ENCODE measurements around the gene TH. TPM values are rescaled to one million over a fixed set of nuclear protein-coding genes. Genes with fewer than 3 reads are reported as not detected.
A peak's percentile ranks its signal among the peaks of the same experiment; 100 is the strongest.

The TH gene
- total RNA-seq, 2 donors from 2014 or later: not detected

DNA sequence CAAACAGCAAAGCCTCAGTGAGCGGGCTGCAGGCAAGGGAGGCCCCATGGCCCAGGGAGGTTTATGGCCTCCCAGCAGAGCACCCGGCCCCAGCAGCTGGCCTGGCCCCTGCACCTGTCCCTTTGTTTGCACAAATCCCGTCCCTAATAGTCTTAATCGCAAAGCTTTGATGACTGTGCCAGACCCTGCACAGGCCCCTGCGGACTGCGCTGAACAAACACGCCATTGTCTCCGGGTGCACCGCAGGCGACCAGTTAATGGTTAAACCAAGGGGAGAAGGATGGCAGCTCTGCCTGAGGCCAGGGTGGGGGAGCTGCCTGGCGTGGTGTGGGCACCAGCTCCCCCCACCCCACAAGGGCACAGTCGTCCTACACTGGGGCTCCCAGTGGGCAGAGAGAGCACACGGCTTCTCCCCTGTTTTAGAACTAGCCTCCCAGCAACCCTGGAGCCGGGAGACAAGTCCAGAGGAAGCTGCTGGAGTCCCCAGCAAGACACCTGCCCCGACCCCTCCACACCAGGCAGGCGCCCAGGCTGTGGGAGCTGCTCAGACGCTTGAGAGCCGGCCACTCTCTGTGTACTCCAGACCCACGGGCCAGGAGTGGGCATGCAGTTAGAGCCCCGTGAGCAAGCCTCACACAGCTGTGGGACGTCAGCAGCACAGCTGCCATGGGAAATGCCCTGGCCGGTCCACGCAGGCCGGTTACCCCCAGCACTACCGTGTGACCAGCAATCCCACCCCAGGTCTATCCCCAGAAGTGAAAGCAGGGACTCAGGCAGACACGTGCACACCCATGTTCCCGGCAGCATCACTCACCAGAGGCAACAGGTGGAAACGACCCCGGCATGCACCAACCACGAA lies 39.7 kb upstream of the TH start:
- Mint-ChIP-seq H3K9me3 (no peaks in the 10 kb centered on the region), H3K27ac (no peak overlapping the region)
- ATAC-seq: no peak

DNA sequence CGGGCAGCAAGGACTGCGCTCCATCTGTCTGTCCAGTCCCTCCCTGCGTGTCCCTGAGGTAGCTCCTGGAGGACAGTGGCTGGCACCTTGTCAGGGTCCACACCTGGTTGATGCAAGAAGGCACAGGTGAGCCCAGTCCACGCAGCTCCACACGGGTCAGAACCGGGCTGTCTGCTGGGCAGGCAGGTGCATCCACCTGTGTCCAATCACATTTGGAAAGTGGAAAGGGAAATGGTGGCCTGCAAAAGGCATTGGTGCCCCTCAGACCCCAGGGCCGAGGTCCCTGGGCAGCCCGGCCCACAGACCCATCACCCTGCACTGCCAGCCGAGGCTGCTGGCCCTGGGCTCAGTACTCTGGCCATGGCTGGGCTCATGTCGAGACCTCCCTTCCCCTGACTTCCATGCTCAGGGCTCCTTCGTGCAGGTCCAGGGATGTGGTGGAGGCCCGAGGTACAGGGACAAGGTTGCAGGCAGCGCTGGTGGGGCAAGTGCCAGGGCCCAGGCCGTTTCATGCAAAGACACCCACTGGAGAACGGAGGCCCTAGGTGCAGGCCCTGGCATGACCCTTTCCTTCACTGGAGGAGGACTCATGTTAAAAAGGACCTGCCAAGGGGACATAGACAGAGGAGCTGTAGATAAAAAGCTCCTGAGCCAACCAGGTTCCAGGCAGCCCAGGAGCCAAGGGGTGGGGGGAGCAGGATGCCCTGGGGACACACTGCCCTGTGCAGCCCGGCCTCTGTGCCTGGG lies 38.9 kb upstream of the TH start:
- ATAC-seq (no peak), DNase-seq (ENCODE audit: low spot score in 2 of 2) (peak; percentile 1 to 49)
- H3K36me3 Mint-ChIP-seq: no peaks in the 10 kb centered on the region
- no peak overlapping the region for H3K27ac Mint-ChIP-seq
- H3K9me3 Mint-ChIP-seq: no peaks in the 10 kb centered on the region

More for the DNA sequence above, 39.7 kb upstream of the TH start:
- peak; percentile 1 to 21 for DNase-seq (ENCODE audit: low spot score in 2 of 2)
- H3K36me3 Mint-ChIP-seq: no peaks in the 10 kb centered on the region

DNA sequence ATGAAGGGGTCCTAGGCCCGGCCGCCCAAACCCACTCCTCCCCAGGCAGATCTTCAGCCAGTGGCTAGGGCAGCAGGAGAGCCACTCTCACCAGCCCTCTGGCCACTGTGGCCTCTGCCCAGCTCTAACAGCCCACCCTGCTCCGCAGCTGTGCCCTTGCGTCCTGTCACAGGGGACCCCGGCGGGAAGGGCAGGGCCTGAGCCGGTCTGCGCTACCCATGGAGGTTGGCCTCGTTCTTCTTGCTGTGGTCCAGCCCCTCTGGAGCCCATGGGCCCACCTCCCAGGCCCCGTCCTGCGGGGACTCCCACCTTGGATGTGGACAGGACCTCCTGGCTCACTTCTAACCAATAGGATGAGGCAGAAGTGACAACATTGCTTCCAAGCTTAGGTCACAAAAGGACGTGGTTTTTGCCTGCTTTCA lies 38.3 kb upstream of the TH start:
- no peak overlapping the region for H3K27ac Mint-ChIP-seq
- peak; percentile 1 to 47 for DNase-seq (ENCODE audit: low spot score in 2 of 2)
- H3K9me3 Mint-ChIP-seq: no peaks in the 10 kb centered on the region
- no peak for ATAC-seq
- no peaks in the 10 kb centered on the region for H3K36me3 Mint-ChIP-seq

DNA sequence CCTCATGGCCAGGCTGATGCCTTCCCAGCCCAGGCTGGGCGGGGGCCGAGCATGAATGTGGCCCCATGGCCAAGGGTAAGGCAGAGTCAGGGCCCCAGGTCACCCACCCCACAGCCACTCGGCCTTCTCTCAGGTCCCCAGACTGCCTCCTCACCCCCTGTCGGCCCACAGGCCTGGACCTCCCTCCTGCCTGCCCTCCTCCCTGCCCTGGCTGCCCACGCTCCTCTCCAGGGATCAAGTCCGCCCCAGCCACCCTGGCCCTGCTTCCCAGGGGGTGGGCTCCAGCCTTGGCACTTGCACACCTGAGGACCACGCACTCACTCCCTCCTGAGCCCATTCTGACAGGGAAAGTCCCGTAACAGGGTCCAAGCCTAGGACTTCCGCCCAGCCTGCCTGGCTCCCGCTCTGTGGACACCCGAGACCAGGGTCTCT lies 37.8 kb upstream of the TH start:
- ATAC-seq (no peak), DNase-seq (ENCODE audit: low spot score in 2 of 2) (peak; percentile 1 to 47)
- Mint-ChIP-seq H3K36me3 (no peaks in the 10 kb centered on the region), H3K9me3 (no peaks in the 10 kb centered on the region), H3K27ac (no peak overlapping the region)

DNA sequence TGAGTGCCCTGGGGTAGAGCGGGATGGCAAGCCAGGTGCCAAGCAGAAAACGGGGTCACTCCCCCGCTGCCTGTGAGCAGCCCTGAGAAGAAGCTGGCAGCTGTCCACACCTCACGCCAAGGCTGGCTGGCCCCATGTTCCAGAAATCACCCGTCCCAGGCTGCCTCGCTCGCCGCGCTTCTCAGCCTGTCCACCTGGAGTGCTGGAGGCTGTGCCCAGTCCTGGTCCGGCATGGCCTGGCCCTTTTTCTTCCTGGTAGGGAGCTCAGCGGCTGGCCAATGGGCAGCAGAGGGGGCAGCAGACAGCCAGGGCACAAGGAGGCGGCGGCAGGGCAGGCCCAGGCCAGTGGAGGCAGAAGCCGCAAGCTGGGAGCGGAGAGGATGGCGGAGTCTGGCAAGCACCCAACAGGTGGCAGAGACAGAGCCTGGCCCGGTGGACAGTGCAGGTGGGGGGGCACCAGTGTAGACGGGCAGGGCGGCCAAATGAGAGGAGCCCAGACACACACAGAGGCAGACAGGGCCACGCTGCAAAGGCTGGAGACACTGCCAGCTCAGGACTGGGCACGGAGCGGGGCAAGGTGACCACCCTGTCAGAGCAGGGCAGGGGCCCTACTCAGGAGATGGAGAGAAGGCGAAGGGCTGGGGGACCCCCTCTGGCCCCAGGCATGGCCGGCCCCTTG lies 37.2 kb upstream of the TH start:
- peak; percentile 1 to 49 for DNase-seq (ENCODE audit: low spot score in 2 of 2)
- ATAC-seq: no peak
- Mint-ChIP-seq H3K27ac (no peak overlapping the region), H3K36me3 (no peaks in the 10 kb centered on the region), H3K9me3 (no peaks in the 10 kb centered on the region)

DNA sequence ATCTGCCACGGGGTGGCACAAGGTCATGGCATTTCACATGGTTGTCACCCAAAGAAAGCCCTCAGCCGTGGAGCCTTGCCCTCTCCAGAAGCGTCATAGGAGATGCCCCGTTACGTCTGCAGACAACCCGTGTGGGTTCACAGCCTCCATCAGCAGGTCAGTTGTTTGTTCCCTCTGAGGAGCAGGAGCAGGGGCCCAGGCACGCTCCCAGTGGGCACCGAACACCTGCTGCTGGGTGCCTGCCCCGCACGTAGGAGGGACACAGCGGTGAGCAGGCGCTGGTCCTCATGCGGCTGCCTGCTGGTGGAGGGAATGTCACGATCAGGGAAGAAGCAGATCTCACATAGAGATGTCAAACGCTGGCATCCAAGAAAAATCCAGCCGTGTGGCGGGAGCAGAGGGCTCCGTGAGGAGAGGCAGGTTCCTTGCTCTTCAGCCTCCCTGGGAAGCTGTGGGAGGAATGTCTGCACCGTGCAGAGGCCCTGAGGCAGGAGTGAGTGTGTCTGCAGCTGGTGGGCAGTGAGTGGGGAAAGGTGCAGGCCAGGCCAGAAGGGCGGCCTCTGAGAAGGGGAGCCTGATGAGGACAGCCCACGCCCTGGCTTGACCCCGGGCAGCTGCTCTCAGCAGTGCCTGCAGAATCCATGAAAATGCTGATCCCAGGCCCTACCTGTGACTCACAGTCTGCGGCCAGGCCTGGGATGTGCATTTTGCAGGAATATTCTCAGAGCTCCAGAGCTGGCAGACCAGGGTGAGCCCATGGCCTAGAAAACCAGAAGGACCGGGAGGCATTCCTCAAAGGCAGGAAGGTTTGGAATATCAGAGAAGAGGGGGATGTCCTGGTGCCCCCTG lies 36.4 kb upstream of the TH start:
- ATAC-seq (no peak), DNase-seq (ENCODE audit: low spot score in 2 of 2) (peak; percentile 1 to 48)
- Mint-ChIP-seq H3K27ac (no peak overlapping the region), H3K9me3 (no peaks in the 10 kb centered on the region), H3K36me3 (no peaks in the 10 kb centered on the region)

DNA sequence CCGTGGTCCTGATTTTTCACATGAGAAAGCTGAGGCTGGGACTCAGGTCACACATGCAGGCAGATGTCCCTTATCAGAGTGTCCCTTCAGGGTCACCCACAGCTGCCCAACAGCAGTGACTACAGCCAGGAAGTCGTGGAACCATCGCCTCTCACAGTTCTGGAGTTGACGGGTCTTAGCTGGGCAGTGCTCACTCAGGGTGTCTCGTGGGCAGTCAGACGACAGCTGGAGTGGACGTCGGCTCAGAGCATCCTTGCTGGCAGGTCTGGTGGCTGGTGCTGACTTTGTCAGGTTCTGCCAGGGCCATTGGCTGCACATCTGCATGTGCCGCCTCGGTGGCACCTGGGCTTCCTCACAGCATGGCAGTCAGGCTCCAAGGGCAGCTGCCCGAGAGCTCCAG lies 35.6 kb upstream of the TH start:
- Mint-ChIP-seq H3K36me3 (no peaks in the 10 kb centered on the region), H3K27ac (no peak overlapping the region), H3K9me3 (no peaks in the 10 kb centered on the region)
- no peak for ATAC-seq
- DNase-seq (ENCODE audit: low spot score in 2 of 2): peak in 1 of 2 donors; percentile 41

DNA sequence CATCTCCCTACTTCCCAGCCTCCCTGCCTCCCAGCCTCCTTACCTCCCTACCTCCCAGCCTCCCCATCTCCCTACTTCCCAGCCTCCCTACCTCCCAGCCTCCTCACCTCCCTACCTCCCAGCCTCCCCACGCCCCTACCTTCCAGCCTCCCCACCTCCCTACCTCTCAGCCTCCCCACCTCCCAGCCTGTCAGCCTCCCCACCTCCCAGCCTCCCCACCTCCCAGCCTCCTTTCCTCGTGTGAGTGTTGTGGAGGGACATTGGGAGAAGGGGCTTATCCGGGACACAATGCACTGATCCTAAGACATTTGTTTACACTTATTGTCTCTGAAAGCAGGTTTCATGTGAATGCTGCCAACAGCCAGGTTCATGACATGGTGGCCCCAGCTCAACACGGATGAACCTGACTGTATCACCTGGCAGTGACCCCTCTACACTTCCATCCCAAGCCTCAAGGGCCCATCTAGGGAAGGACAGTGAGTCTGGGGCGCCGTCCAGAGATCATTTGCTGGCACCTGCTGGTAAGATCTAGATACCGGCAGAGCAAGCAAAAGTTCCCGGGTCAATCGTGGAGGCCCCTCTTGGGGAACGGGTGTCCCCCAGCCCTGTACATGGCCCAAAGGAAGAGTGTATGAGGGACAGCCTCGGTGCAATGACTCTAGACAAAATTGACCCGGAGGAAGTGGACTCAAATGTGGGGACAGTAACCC lies 34.5 kb upstream of the TH start:
- no peak overlapping the region for H3K27ac Mint-ChIP-seq
- peaks cover 0 to under 1% of the 10 kb centered on the region in 2 donors for H3K9me3 Mint-ChIP-seq
- ATAC-seq (no peak), DNase-seq (ENCODE audit: low spot score in 2 of 2) (peak in 1 of 2 donors; percentile 37)
- no peaks in the 10 kb centered on the region for H3K36me3 Mint-ChIP-seq

DNA sequence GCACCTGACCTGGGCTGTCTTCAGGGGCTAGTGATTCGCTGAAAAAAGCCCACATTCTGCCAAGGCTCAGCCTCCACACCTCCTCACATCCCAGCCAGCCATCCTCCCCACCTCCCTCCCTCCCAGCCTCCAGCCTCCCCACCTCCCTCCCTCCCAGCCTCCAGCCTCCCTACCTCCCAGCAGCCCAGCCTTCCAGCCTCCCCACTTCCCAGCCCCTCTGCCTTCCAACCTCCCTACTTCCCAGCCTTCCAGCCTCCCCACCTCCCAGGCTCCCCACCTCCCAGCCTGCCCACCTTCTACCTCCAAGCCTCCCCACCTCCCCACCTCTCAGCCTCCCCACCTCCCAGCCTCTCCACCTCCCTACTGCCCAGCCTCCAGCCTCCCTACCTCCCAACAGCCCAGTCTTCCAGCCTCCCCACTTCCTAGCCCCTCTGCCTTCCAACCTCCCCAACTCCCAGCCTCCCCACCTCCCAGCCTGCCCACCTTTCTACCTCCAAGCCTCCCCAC lies 33.7 kb upstream of the TH start:
- no peak overlapping the region for H3K27ac Mint-ChIP-seq
- no peak for DNase-seq (ENCODE audit: low spot score in 2 of 2)
- no peak for ATAC-seq
- no peaks in the 10 kb centered on the region for H3K36me3 Mint-ChIP-seq
- H3K9me3 Mint-ChIP-seq: peaks cover 0 to 7% of the 10 kb centered on the region in 2 donors

DNA sequence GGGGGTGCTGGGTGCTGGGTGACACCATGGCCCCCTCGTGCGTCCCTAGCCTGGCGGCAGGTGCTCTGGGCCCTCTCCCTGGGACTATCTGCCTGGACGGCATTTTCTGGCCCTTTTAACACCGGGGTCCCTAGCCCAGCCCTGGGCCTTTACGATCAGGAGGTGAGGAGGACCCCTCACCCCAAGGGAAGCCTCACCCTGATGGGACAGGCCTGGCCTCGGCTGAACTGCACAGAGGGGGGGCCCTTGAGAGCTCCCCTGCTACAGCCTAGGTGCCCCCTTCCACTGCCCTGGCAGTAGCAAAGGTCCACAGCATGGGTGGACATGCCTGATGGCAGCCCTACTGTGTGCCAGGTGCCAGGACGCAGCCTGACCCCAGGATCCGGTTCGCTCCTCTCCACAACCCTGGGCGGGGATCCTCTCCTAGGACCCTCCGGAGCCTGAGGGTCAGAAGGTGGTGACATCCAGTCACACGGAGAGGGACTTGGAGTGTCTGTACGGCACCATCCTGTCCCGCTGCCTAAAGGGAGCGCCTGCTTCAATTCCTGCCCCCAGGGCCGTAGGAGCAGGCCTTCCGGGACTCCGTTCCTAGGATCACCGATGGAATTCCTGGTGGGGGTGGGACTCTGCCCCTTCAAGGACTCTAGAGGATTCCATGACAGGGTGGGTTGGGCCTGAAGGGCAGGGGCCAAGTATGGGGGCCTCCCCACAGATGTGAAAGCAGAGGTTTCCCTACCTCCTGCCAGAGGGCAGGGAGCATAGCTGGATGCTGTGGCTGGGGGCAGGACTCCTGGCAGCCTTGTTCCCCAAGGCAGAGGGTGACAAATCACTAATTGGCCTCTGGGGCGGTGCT lies 33.0 kb upstream of the TH start:
- ATAC-seq (no peak), DNase-seq (ENCODE audit: low spot score in 2 of 2) (peak in 1 of 2 donors; percentile 43)
- H3K36me3 Mint-ChIP-seq: no peaks in the 10 kb centered on the region
- H3K9me3 Mint-ChIP-seq: peaks cover 0 to 7% of the 10 kb centered on the region in 2 donors
- H3K27ac Mint-ChIP-seq: no peak overlapping the region

DNA sequence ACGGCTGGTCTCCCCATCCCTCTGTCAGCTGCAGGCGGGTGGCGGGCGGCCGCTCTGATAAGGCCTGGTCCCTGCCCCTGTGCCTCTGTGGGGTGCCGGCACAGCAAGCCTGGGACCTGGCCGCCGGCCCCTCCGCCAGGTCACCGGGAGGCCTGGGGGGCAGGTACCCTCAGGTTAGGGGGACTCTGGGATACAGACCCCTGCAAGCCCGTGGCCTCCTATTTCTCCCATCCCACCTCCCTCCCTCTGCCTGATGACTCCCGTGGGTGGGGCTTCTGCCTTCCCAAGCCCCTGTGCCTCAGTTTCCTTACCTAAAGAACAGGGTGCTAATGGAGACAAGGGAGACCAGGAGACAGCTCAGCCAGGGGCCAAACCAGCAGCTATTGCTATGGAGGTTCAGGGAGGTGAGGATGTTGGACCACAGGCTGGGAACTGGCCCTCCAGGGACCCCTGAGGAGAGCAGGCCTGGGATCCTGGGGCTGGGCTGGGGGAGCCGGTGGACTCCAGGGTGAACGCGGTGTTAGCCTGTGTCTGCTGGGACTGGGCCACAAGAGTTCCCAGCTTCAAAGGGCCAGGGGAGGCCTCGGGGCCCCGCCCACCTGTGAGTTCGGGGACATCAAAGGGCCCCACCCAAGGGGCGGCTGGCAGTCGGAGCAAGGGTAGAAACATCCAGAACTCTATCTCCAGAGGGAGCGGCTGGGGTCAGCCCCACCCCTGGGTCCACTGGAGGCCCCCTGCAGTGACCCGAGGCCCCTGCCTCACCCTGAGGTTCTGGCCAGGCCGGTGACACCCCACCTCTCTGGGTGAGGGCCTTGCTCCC lies 32.0 kb upstream of the TH start:
- no peak overlapping the region for H3K27ac Mint-ChIP-seq
- H3K36me3 Mint-ChIP-seq: no peaks in the 10 kb centered on the region
- DNase-seq (ENCODE audit: low spot score in 2 of 2) (peak in 1 of 2 donors; percentile 47), ATAC-seq (no peak)
- peaks cover 0 to 7% of the 10 kb centered on the region in 2 donors for H3K9me3 Mint-ChIP-seq

DNA sequence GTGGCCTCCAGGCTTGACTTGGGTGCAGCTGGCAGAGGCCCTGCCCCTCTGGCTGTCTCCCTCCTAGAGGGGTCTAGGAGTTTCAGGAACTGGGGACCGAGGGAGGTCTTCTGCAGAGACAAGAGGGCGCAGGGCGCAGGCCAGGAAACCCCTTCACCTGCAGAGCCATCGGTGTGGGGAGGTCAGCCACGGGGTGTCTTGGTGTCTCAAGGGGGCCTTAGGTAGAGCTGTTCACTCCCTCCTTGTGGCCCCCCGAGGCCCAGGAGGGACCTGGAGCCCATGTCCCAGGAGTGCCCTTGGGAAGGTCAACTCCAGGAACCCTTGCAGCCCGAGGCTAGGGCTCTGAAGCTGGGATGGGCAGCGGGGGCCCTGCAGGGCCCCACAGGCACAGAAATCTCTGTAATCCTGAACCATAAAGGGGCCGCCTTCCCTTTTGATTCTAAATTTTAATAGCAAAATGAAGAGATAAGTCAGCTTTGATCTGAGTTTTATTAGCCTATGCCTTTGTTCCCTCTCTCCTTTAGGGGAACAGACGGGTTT lies 31.4 kb upstream of the TH start:
- no peaks in the 10 kb centered on the region for H3K36me3 Mint-ChIP-seq
- H3K27ac Mint-ChIP-seq: no peak overlapping the region
- no peak for ATAC-seq
- DNase-seq (ENCODE audit: low spot score in 2 of 2): peak in 1 of 2 donors; percentile 44
- H3K9me3 Mint-ChIP-seq: peaks cover 0 to 7% of the 10 kb centered on the region in 2 donors

DNA sequence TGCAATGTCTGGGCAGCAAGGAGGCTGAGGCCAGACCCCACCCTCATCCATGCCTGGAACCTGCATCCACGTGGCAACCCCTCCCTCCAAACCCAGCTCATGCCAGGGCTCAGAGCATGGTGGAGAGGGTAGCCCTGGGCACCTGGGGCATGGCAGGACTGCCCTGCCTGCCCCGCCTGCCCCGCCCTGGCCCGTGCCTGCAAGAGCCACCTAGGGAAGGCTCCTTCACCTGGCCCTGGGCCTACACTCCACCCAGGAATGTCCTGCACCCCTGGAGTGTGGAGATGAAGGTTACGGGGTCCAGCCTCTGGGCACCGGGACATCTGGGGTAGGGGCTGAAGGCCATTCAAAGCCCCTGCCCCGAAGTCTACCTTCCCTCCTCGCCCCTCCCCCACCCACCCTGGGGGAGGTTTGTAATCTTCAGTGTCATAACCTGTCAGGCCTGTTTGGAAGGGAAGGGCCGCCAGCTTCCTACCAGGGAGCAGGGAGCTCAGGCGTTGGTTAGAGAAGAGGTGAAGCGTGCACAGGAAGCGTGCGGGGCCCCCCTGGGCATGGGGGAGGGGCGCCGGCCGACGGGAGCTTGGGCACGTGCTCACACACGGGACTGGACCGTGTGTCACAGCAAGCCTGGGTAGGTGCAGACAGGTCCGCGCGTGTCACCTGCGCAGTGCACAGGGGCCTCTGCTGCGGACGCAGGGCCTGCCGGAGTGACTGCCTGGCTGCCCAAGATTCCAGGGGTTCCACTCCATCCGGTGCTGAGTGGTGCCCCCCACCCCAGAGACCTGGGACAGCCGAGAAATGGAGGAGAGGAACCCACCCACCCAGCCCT lies 30.7 kb upstream of the TH start:
- peak in 1 of 2 donors; percentile 25 for DNase-seq (ENCODE audit: low spot score in 2 of 2)
- peaks cover 0 to 7% of the 10 kb centered on the region in 2 donors for H3K9me3 Mint-ChIP-seq
- no peaks in the 10 kb centered on the region for H3K36me3 Mint-ChIP-seq
- ATAC-seq: no peak
- H3K27ac Mint-ChIP-seq: no peak overlapping the region
